H1 (cell line): ENCODE results near the gene PLPPR4.

Source experiments
- BACH1 ChIP-seq: IDR thresholded peaks from 2 replicates; pipeline ENCODE4 v1.6.1; 2012; ENCODE audit warnings: low read length, improper control_type of control experiment
- JUND ChIP-seq: IDR thresholded peaks from 2 replicates; pipeline ENCODE4 v1.6.1; 2011; ENCODE audit warnings: mild to moderate bottlenecking, improper control_type of control experiment, low read length
- TF ChIP-seq, protein P1 (sequence below): IDR thresholded peaks from 2 replicates; pipeline ENCODE4 v1.6.1; 2011; ENCODE audit warnings: low read length, improper control_type of control experiment

DNA sequence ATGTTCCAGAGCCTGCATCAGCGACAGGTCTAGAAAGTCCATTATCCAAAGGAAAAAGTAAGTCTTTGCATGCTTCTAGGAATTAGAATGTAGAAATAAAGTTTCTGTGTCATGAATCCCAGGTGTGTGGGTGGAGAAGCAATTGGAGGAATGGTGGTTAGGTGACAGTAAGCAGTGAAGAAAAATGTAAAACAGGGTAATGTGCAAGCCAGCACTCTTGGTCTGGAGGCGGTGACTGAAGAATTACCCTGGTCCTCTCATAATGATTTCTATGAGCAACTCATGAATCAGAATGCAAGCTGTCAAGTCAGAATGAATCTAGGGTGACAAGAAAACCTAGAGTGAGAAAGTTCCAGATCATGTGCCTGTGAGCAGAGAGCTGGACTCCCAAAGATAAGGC, 33.6 kb downstream of the PLPPR4 start:
- TF ChIP-seq JUND (no peak), BACH1 (no peak)
- TF ChIP-seq, protein P1, sequence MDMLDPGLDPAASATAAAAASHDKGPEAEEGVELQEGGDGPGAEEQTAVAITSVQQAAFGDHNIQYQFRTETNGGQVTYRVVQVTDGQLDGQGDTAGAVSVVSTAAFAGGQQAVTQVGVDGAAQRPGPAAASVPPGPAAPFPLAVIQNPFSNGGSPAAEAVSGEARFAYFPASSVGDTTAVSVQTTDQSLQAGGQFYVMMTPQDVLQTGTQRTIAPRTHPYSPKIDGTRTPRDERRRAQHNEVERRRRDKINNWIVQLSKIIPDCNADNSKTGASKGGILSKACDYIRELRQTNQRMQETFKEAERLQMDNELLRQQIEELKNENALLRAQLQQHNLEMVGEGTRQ = no peak
